ENCODE data around the gene NAV3. TPM values are rescaled to one million over a fixed set of nuclear protein-coding genes. Genes with fewer than 3 reads are reported as not detected.

The NAV3 gene
- total RNA-seq, 1 donor from 2014 or later: 11.4 TPM

GRCh38 chr12:77947330-77947729 lies 116.6 kb downstream of the NAV3 start:
- Histone ChIP-seq H3K9ac (no peak overlapping the region), H3K79me2 (ENCODE audit: low read depth) (no peaks in the 10 kb centered on the region)
- H3K27ac Mint-ChIP-seq: no peak overlapping the region

GRCh38 chr12:77947746-77948145 lies 117.1 kb downstream of the NAV3 start:
- H3K9ac ChIP-seq: no peak overlapping the region
- H3K79me2 ChIP-seq (ENCODE audit: low read depth): no peaks in the 10 kb centered on the region
- H3K27me3 ChIP-seq: no peaks in the 10 kb centered on the region
- no peaks in the 10 kb centered on the region for H3K9me3 ChIP-seq (ENCODE audit: low read depth)
- no peak overlapping the region for H3K4me2 ChIP-seq
- no peaks in the 10 kb centered on the region for H3F3A ChIP-seq (ENCODE audit: low read depth)
- H3K27ac ChIP-seq: no peak overlapping the region
- H3K4me1 ChIP-seq: no peaks in the 10 kb centered on the region
- no peaks in the 10 kb centered on the region for H3K36me3 ChIP-seq
- Mint-ChIP-seq H3K27me3 (ENCODE audit: insufficient read depth, low read depth) (no peaks in the 10 kb centered on the region), H3K36me3 (peaks cover 2% of the 10 kb centered on the region), H3K4me1 (peaks cover 3% of the 10 kb centered on the region), H3K9me3 (peaks cover 2% of the 10 kb centered on the region), H3K4me3 (no peak overlapping the region), H3K27ac (no peak overlapping the region)
- H2AFZ ChIP-seq (replicated peaks): no peak overlapping the region
- no peak for DNase-seq (ENCODE audit: low spot score)
- TF ChIP-seq EZH2phosphoT487 (IDR thresholded peaks at IDR 0.05) (no peak), CTCF (IDR thresholded peaks at IDR 0.05) (no peak), EZH2 (IDR thresholded peaks at IDR 0.05) (no peak)
- H4K20me1 ChIP-seq (ENCODE audit: low read depth): no peaks in the 10 kb centered on the region
- no peak overlapping the region for H3K4me3 ChIP-seq

More at GRCh38 chr12:77947330-77947729, 116.6 kb downstream of the NAV3 start:
- H3K4me3 ChIP-seq: no peak overlapping the region
- H2AFZ ChIP-seq (replicated peaks): no peak overlapping the region
- Mint-ChIP-seq H3K4me3 (no peak overlapping the region), H3K4me1 (peaks cover 3% of the 10 kb centered on the region), H3K27me3 (ENCODE audit: insufficient read depth, low read depth) (no peaks in the 10 kb centered on the region), H3K9me3 (peaks cover 2% of the 10 kb centered on the region), H3K36me3 (peaks cover 2% of the 10 kb centered on the region)
- TF ChIP-seq EZH2 (IDR thresholded peaks at IDR 0.05) (no peak), CTCF (IDR thresholded peaks at IDR 0.05) (no peak), EZH2phosphoT487 (IDR thresholded peaks at IDR 0.05) (no peak)
- H3K4me2 ChIP-seq: no peak overlapping the region
- no peaks in the 10 kb centered on the region for H3K27me3 ChIP-seq
- H3K4me1 ChIP-seq: no peaks in the 10 kb centered on the region
- no peak overlapping the region for H3K27ac ChIP-seq
- H3F3A ChIP-seq (ENCODE audit: low read depth): no peaks in the 10 kb centered on the region
- no peaks in the 10 kb centered on the region for H3K36me3 ChIP-seq
- no peak for DNase-seq (ENCODE audit: low spot score)
- no peaks in the 10 kb centered on the region for H4K20me1 ChIP-seq (ENCODE audit: low read depth)
- no peaks in the 10 kb centered on the region for H3K9me3 ChIP-seq (ENCODE audit: low read depth)

- no peak for DNase-seq (ENCODE audit: low spot score)
- Mint-ChIP-seq H3K4me3 (no peak overlapping the region), H3K27ac (no peak overlapping the region), H3K9me3 (peaks cover 2% of the 10 kb centered on the region), H3K27me3 (ENCODE audit: insufficient read depth, low read depth) (no peaks in the 10 kb centered on the region), H3K36me3 (peaks cover 2% of the 10 kb centered on the region), H3K4me1 (peaks cover 3% of the 10 kb centered on the region)
- H3K4me1 ChIP-seq: no peaks in the 10 kb centered on the region
- no peaks in the 10 kb centered on the region for H3F3A ChIP-seq (ENCODE audit: low read depth)
- H3K9ac ChIP-seq: no peak overlapping the region
- no peak overlapping the region for H3K27ac ChIP-seq
- H3K36me3 ChIP-seq: no peaks in the 10 kb centered on the region
- no peaks in the 10 kb centered on the region for H3K27me3 ChIP-seq
- H3K79me2 ChIP-seq (ENCODE audit: low read depth): no peaks in the 10 kb centered on the region
- H3K4me2 ChIP-seq: no peak overlapping the region
- H3K4me3 ChIP-seq: no peak overlapping the region
- H4K20me1 ChIP-seq (ENCODE audit: low read depth): no peaks in the 10 kb centered on the region
- H2AFZ ChIP-seq (replicated peaks): no peak overlapping the region
- no peaks in the 10 kb centered on the region for H3K9me3 ChIP-seq (ENCODE audit: low read depth)
- TF ChIP-seq EZH2phosphoT487 (IDR thresholded peaks at IDR 0.05) (no peak), CTCF (IDR thresholded peaks at IDR 0.05) (no peak), EZH2 (IDR thresholded peaks at IDR 0.05) (no peak)
These were observed 119.2 kb downstream of the NAV3 start for GRCh38 chr12:77949943-77950342.

Measured in neural progenitor cell (in vitro differentiated cells).